GM19035 (cell line): ENCODE results near the gene RABGEF1.
A peak's percentile ranks its signal among the peaks of the same experiment; 100 is the strongest.
"Not testable (repeated sequence)": the region's sequence is repeated elsewhere in the genome, so short reads cannot be mapped to it uniquely, and the experiment has no call there.

Experiments used
- ATAC-seq: cut with Tn5 transposase; IDR thresholded peaks from one replicate; pipeline ENCODE4 v1.9.1; 2021; ENCODE audit not compliant: unreplicated experiment

The RABGEF1 gene

DNA sequence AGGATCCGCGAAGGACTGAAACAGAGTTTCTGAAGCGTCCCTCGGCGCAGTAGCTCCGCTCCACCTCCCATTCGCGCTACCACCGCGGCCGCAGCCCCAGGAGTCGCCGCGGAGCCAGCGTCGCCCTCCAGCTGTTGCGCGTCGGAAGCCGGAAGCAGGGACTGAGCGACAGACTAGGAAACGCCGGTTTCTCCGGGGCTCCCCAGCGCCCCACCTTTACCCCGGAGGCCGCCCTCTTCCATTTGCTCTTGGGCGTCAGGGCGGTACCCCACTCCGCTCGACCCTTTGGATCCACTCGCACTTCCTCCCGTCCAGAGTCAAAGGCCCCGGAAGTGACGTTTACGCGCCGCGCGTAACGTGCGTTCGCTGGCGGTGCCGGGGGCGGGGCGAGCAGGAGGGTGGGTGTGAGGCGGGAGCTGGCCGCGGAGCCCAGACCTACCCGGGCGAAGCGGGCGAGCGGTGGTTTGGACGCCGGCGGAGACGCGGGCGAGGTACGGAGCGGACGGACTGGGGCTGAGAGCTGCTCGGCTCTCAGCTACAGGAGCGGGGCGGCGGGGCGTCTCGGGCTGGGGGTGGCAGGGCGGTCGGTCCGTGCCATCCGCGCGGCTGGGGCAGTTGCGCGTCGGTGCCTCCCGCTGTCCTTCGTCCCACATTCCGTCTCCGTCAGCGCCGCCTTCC is at the start of gene RABGEF1:
Gene RABGEF1 (plus strand): TSS at position 432 of the 678 bp plus-strand sequence. CDS start 31,167 bp downstream, outside the sequence.
- peak; percentile 77 for ATAC-seq

DNA sequence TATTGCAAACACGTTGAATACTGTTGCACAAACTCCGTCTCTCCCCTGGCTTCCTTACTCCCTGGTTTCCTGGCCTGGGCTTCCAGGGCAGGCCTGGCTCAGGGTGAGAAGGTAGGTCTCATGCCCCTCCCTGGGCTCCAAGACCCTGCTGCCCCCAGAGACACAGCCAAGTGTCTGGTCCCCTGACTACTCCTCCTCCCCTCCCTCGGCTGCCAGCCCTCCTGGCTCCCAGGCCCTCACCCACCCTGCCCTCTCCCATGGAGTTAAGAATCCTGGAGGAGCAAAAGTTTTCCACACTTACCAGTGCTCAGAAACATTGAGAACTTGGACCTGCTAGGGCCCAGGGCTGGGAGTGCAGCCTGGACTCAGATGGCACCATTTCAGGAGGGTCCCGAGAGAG is 47.2 kb upstream of the RABGEF1 start:
- no peak for ATAC-seq

DNA sequence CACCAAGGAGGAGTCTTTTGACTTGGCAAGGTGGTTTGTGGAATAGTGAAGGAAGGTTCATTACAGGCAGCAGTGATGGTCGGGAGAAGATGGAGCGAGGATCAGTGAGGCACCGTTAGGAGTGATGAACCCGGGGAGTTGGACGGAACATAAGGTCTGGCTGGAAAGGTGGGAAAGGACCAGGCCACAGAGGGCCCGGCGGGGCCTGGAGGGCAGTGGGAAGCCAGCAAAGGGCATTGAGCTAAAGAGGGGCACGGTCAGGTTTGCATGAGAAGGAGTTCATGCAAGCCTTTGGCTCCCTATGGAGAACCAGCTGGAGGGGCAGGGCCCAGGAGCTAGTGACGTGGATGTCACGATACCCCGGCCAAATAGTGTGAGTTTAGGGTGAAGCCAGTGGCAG is 46.2 kb upstream of the RABGEF1 start:
- no peak for ATAC-seq

DNA sequence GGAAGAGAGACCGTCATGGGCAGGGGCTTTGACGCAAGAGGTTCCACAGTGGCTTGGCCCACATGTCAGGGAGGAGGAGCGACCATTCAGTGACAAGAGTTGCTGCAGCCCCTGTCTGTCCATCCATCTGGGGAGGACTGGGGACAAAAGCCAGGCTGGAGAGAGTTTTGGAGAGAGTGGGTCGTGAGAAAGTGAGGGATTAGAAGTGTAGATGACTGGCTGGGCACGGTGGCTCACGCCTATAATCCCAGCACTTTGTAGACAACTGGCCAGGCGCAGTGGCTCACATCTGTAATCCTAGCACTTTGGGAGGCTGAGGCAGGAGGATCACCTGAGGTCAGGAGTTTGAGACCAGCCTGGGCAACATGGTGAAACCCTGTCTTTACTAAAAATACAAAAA is 45.1 kb upstream of the RABGEF1 start:
- ATAC-seq, result not testable (repeated sequence)

DNA sequence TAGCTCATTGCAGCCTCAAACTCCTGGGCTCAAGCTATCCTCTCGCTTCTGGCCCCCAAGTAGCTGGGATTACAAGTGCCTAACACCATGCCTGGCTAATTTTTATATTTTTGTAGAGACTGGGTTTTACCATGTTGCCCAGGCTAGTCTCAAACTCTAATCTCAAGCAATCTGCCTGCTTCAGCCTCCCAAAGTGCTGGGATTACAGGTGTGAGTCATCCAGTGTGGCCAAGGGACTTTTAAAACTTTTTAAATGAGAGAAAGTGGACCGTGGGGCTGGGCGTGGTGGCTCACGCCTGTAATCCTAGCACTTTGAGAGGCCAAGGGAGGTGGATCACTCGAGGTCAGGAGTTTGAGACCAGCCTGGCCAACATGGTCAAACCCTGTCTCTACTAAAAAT is 44.4 kb upstream of the RABGEF1 start:
- ATAC-seq, result not testable (repeated sequence)

DNA sequence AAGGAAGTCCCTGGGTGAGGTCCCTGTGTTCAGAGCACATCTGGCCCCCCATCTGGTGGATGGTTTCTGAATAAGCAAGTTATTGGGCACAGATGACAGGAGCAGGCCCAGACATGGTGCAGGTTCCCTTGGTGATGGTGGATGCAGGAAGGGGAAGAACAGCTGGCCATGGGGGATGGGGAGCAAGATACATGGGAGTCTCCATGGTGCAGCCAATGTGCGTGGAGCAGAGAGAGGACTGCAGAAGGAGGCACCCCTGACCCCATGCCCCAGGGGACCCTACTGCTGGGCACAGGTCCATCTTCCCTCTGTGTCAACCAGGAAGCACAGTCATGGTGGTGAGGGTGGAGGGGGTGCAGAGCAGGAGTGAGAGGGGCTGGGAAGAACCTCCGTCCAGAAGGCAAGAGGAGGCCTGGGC is 43.8 kb upstream of the RABGEF1 start:
- no peak for ATAC-seq

DNA sequence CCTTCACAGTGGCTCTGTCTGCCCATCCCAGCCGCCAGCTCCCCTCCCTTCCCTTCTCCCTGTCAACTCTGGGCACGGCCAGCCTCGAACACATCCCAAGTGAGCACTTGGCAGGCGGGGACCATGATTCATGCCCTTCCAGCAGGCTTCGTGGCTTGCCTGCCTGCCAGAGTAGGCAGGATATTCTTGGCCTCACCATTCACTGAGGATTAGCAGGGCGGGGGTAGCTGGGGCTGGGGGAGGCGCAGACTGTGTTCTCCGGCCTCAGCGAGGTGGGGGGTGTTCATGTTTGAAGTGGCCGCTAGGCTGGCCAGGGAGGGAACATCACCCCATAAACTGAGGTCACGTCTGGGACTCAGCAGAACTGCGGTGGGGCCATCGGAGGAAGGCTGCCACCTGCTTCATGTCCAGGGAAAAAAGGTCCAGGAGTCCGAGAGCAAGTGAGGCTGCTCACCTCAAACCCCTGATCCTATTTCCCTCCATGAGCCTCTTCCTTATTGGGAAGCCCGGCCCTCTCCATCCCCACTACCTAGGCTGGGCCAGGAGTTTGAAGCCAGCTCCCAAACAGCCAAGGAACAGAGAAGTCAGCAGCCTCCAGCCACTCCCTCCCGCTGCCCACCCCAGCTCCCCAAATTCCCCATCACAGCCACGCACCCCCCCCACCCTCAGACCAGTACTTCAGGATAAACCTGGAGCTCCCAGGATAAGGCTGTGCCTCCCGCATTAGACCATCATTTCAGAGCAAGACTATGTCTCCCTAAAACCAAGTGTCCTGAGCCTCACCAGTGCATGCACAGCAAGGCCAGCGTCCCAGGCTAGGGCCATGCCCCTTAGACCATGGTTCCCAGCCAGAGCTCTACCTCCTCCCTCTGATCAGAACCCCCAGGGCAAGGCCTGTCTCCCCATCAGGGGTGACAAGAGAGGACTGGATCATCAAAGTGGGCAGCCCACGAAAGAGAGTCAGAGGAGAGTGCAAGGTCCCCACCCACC is 42.8 kb upstream of the RABGEF1 start:
- ATAC-seq, result no peak

DNA sequence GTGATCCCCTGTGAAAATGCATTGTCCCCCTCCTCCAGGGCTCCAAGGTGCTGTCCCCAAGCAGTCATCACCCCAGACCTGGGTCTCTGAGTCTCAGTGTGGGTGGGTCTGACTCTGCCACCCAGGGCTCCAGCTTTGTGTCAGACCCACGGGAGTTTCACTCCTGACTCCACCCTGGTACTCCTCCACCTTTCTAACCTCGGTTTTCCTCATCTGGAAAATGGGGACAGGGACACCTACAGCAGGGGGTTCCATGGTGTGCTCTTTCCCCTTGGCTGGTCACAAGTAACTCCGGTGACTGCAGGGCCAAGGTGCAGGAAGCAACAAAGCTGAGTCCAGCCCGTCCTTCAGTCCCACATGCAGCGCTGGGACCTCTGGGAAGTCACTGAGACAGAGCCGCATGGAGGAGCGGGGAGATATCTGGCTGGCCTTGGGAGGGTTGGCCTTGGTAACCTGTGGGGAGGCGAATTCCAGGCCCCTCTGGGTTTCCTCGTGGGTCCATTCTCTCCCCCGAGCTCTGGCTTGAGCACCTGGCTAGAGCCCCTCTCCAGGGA is 41.8 kb upstream of the RABGEF1 start:
- ATAC-seq, result no peak

DNA sequence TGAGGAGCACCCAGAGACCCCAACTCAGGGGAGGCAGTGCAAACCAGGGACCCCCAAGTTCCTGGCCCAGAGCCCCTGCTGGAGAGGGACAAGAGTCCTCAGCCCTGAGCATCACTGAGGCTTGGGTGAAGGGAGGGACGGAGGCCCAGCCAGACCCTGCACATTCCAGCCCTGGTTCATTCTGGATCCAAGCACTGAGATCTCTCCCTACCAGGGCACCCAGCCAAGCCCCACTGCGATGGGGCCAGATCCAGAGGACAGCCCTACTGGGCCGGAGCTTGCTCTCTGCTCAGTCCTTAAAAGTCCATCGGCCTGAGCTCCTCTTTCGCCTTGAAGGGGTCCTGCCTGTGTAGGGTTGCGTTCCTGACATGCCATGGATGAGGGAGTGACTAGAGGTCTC is 40.5 kb upstream of the RABGEF1 start:
- no peak for ATAC-seq

DNA sequence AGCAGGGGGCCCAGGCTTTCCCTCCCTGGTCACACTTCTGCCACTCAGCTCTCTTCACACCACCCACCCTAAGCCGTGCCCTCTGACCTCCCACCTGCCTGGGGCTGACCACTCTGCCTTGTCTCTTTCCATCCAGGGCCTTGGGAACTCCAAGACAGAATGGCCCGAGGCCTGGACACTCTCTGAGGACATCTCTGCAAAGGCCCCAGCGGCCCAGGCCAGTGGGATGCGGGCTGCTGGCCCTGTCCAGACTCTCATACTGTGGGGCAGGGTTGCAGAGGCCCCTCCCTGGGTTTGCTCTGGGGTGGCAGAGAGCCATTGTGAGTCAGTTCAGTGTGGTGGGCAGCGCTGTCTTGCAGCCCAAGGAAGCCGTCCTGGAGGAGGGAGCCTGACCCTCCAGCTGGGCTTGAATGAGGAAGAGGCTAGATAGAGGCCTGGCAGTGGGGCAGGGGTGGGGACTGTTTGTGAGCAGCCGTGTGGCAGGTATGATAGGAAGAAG is 39.9 kb upstream of the RABGEF1 start:
- no peak for ATAC-seq

DNA sequence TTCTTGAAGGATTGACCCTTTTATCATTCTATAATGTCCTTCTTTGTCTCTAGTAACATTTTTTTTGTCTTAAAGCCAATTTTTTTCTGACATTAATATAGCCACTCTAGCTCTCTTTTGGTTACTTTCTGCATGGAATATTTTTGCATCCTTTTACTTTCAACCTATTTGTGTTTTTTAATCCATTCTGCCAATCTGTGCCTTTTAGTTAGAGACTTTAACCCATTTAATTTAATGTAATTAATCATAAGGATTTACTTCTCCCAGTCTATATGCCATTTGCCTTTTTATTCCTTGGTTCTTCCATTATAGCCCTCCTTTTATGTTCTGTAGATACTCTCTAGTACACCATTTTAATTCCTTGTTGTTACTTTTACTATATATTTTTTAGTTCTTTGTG is 32.7 kb upstream of the RABGEF1 start:
- ATAC-seq, result no peak

DNA sequence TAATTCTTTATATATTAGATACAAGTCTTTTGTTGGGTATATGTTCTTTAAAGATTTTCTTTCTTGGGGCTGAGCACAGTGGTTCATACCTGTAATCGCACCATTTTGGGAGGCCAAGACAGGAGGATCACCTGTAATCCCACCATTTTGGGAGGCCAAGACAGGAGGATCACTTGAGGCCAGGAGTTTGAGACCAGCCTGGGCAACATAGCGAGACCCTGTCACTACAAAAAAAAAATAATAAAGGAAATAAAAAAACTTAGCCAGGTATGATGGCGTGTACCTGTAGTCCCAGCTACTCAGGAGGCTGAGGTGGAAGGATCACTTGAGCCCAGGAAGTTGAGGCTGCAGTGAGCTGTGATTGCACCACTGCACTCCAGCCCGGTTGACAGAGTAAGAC is 29.8 kb upstream of the RABGEF1 start:
- not testable (repeated sequence) for ATAC-seq

DNA sequence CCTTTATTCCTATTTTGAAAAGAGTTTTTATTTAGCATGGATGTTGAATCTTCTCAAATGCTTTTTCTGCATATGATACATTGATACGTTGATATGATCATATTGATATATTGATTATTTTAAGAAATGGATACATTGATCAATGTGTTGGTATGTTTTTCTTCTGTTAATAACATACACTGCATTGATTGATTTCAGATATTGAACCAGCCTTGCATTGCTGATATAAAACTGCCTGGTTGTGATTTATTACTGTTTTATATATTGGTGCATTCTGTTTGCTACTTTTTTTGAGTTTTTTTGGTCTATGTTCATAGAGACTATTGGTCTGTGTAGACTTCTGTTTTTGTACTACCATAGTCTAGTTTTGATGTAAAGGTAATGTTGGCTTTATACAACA is 26.8 kb upstream of the RABGEF1 start:
- ATAC-seq, result no peak

DNA sequence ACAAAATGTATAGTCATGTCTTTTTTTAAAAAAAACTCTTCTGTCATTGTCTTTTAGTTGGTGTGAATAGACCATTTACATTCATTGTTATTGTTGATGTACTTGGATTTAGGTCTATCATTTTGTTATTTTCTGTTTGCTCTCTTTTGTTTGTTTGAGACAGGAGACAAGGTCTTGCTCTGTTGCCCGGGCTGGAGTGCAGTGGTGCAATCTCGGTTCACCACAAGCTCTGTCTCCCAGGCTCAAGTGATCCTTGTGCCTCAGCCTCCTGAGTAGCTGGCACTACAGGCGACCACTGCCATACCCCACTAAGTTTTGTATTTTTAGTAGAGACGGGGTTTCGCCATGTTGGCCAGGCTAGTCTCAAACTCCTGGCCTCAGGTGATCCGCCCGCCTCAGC is 23.9 kb upstream of the RABGEF1 start:
- not testable (repeated sequence) for ATAC-seq

DNA sequence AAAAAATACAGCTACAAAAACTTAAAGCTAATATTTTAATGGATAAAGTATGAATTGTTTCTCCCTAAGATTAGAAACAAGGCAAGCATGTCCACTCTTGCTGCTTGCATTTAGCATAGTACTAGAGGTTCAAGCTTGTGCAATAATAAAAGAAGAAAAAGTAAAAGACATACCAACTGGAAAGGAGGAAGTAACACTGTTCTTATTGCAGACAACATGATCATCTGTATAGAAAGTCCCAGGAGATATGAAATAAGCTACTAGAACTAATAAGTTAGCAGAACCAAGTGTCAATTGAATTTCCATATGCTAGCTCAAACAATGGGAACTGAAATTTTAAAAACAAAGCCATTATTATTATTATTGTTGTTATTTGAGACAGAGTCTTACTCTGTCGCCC is 20.0 kb upstream of the RABGEF1 start:
- ATAC-seq, result no peak

DNA sequence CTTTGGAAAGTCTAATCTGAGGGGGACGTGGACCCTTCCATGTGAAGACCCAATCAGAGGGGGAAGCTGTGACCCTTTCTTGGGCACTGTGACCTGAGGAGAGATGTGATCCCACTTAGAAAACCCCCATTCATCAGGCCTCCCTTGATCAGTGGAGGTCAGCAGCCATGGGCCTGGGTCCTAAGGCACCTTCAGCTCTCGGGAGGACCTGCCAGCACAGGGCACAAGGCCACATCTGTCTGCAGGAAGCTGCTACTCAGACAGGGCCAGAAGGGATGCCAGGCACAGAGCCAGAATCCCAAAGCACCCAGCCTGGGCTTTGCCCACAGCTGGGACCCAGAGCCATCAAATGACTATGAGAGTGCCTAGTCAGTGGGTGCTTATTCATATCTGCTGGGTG is 14.7 kb upstream of the RABGEF1 start:
- no peak for ATAC-seq

DNA sequence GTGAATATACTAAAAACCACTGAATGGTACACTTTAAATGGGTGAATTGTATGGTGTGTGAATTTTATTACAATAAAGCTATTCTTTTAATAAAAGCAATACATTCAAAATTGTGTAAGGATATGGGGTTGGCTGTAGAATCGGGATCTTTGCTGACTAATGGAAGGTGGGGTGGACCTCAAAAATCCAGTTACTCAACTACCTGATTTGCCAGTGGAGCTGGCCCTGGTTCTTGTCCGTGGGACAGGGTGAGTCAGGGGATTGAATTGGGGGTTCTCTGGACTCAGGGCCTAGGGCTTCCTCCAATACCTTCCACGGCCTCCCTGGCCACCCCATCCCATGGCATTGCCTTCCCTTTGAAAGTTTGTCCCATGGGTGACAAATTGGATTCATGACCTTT is 13.5 kb upstream of the RABGEF1 start:
- no peak for ATAC-seq

DNA sequence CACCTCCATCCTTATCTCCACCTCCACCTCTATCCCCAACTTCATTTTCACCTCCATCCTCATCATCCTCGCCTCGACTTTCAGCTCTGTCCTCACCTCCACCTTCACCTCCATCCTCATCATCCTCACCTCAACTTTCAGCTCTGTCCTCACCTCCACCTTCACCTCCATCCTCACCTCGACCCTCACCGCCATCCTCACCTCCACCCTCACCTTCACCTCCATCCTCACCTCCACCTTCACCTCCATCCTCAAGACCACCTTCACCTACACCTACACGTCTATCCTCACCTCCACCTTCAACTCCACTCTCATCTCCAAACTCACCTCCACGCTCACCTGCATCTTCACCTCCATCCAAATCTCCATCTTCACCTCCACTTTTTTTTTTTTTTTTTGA is 12.0 kb upstream of the RABGEF1 start:
- ATAC-seq, result no peak

DNA sequence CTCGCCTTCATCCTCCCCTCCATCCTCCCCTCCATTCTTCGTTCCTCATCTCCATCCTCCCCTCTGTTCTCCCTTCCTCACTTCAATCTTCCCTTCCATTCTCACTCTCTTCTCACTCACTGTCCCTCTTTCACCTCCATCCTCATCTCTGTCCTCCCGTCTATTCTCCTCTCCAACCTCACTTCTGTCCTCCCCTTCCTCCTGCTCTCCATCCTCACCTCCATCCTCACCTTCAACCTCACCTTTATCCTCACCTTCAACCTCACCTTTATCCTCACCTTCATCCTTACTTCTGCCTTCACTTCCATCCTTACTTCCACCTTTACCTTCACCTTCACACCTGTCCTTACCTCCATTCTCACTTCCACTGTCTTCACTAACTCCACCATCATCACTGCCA is 11.3 kb upstream of the RABGEF1 start:
- no peak for ATAC-seq

DNA sequence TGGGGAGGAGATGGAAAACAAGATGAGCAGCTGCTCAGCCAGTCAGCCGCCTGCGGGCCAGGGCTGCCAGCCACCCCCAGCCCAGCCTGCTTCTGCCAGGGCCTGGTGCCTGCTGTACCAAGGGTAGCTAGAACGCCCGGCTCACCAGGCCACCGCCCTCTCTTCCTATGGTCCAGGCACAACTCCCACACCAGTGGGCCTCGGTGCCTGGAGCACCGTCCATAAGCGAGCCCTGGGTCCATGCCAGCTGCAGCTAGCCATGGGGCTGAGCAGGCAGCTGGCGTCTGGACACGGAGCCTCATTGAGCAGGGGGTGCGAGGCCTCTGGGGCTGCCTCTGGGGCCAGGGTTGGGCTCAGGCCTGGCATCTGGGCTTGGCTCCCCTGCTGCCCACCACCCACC is 8.5 kb upstream of the RABGEF1 start:
- ATAC-seq, result no peak

DNA sequence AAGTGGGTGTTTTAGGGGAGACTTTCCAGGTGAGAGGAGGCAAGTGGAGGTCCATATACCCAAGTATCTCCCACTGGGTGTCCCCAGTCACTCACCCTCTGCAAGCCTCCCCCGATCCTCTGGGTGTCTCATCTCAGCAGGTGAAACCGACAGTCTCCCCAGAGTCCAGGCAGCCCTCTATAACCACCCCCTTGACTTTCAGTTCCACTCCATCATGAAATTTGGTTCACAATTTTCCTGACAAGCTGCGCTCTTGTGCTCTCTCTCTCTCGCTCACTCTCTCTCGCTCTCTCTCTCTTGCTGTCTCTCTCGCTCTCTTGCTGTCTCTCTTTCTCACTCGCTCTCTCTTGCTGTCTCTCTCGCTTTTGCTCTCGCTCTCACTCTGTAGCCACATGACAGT is 8.1 kb upstream of the RABGEF1 start:
- no peak for ATAC-seq

DNA sequence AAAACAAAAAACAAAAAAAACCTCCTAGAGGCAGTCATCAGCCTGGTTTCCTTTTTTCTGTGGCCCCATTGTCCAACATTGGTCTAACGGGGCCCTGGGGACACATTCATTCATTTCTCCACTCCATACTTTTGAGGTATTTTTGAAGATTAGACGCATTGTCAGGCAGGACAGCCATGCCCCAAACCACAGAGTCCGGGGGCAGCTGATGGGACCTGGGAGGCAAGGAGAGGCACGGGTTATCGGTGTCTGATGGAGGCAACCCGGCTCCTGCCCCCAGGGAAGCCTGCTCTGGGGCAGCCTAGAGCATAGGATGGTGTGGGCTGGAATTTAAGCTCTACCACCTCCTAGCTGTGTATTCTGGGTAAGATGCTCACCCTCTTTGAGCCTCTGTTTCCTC is 6.5 kb upstream of the RABGEF1 start:
- no peak for ATAC-seq
